Astrocyte of the spinal cord (primary cell): ENCODE data around the gene EPSTI1.
A peak's percentile ranks its signal among the peaks of the same experiment; 100 is the strongest.

Experiments used
- DNase-seq: peaks from one replicate; pipeline ENCODE4 v3.0.0; 2011; ENCODE audit warnings: low read depth, low spot score
- H3K4me3 ChIP-seq: 2 replicates; pipeline ENCODE4 v1.5.1; 2011; ENCODE audit warnings: low read depth, mild to moderate bottlenecking, low read length, moderate library complexity
- in situ Hi-C: cut with HindIII; loops from 2 replicates; pipeline ENCODE4 v1.10.0; 2017; ENCODE audit warnings: low sequenced_read_pairs
- TF ChIP-seq, protein P1 (sequence below): IDR thresholded peaks from 2 replicates; pipeline ENCODE4 v1.5.1; 2012; ENCODE audit warnings: low read depth, mild to moderate bottlenecking, low read length, inconsistent platforms

The EPSTI1 gene

DNA sequence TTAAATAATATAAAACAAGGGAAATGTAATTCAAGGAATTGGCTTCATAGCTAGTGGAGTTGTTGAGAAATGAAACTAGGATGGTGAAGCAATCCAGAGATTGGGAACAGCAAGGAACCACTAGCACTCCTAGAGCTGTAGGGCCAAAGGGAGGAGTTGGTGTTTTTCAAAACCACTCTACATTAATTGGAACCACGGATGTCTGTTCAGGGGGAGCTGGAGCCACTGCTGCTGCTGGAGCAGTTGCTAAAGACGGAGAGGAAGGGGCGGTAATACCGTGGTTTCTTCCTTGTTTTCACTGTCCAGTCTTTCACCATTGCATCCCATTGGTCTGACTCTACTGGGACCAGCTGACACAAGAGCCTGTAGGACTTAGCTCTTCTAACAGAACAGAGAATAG is 39.8 kb upstream of the EPSTI1 start:
- TF ChIP-seq, protein P1, sequence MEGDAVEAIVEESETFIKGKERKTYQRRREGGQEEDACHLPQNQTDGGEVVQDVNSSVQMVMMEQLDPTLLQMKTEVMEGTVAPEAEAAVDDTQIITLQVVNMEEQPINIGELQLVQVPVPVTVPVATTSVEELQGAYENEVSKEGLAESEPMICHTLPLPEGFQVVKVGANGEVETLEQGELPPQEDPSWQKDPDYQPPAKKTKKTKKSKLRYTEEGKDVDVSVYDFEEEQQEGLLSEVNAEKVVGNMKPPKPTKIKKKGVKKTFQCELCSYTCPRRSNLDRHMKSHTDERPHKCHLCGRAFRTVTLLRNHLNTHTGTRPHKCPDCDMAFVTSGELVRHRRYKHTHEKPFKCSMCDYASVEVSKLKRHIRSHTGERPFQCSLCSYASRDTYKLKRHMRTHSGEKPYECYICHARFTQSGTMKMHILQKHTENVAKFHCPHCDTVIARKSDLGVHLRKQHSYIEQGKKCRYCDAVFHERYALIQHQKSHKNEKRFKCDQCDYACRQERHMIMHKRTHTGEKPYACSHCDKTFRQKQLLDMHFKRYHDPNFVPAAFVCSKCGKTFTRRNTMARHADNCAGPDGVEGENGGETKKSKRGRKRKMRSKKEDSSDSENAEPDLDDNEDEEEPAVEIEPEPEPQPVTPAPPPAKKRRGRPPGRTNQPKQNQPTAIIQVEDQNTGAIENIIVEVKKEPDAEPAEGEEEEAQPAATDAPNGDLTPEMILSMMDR = no peak
- no peak for DNase-seq
- in situ Hi-C loops = no loop called here
- H3K4me3 ChIP-seq = no peak overlapping the region

DNA sequence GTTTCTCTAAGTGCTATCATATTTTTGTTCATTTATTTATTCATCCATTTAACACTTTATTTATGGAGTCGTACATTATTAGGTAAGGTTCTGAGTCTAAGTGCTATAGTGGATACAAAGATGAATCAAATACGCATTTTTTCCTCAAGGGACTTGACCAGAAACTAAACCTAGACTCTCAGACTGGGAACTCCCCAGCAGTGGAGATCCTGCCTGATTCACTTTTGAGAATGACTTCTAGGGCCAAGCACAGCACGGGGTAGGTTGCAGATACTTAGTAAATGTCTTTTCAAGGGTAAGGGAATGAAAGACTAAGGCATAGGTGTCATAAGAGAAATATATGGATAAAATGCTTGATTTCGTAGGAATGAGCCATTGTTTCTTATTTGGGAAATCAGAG is 38.5 kb upstream of the EPSTI1 start:
- H3K4me3 ChIP-seq = no peak overlapping the region
- DNase-seq = no peak
- in situ Hi-C loops = no loop called here
- TF ChIP-seq, protein P1 = no peak

DNA sequence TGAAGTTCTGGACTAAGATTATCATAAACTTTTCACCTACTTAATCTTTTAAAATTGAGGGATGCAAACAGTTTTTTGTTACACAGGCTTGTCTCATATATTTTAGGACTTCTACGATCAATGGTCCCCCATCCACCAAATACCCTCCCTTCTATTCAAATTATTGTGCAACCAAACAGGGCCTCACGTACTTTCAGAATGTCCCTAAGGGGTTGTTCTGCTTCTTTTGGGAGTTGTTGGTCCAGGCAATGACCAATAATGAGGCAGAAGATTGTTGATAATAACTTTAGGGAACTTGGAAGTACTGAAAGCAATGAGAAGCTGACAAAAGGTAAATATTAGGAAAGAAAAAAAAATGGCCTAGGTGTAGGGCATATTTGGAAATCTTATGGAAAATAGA is 34.2 kb upstream of the EPSTI1 start:
- no peak for DNase-seq
- TF ChIP-seq, protein P1 = no peak
- in situ Hi-C loops = no loop called here

DNA sequence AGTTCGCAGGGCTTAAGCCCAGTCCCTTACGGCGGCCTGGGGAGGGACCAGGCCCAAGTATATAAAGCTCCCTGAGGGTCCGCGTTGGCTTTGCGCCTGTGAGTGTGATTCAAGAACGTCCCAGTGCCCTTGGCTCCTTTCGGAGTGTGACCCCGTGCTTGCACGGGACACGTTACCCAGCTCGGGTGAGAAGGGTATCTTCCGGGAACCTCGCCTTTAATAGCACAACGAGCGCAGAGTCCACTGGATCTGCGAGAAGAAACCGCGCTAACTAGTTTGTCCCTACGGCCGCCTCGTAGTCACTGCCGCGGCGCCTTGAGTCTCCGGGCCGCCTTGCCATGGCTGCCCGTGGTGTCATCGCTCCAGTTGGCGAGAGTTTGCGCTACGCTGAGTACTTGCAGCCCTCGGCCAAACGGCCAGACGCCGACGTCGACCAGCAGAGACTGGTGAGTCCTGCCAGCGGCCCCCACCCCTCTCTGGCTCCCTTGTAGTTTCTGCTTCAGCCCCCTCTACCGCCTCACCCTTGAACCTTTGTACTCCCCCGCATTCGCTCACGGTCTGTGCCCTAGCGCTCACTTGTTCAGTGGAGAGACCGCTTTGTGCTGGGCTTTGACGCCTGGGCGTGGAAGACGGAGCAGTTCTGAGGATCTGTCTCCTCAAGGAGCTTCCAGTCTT is 31.4 kb upstream of the EPSTI1 start, which contains the start of gene DNAJC15:
Gene DNAJC15 (plus strand): TSS at position 298 of the 675 bp plus-strand sequence. CDS start 41 bp downstream, at position 339.
- peak within 1 kb of the TSS; percentile 64 for H3K4me3 ChIP-seq
- TF ChIP-seq, protein P1 = peak; percentile 13
- in situ Hi-C loops = no loop called here
- peak; percentile 89 for DNase-seq

More for the DNA sequence above, 34.2 kb upstream of the EPSTI1 start:
- no peak overlapping the region for H3K4me3 ChIP-seq

DNA sequence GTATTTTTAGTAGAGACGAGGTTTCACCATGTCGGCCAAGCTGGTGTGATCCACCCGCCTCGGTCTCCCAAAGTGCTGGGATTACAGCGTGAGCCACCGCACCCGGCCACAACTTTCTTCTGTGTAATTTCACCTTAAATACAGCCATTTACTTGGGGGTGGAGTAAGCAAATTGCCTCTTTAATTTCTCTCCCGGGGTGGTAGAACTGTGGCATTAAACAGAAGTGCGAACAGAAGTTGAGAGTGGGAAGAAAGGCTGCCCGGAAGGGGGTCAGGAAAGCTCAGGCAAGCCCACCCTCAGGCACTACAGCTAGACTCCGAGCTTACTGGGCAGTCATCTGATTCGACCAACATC is 30.9 kb upstream of the EPSTI1 start:
- peak overlapping the region; percentile 64 for H3K4me3 ChIP-seq
- DNase-seq = no peak
- TF ChIP-seq, protein P1 = no peak
- in situ Hi-C loops = no loop called here

DNA sequence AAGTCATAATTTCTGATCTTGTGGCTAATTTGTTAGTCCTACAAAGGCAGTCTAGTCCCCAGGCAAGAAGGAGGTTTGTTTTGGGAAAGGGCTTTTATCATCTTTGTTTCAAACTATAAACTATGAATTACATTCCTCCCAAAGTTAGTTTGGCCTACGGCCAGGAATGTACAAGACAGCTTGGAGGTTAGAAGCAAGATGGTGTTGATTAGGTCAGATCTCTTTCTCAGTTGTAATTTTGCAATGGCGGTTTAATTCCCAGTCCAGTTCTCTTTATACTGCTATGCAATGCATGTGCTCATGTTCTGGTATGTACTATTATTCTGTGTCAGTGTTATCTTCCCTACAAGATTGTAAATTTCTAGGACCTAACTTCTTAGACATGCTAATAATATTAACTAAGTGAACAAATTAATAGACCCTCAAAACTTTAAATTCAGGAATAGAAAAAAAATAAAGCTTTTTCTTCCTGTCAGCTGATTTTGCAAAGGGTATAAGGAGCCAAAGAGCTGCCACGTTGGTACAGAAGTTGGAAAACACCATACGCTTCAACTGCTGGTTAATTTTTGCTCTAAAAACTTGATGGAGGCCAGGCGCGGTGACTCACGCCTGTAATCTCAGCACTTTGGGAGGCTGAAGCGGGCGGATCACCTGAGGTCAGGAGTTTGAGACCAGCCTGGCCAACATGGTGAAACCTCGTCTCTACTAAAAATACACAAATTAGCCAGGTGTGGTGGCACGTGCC is 30.1 kb upstream of the EPSTI1 start:
- no peak overlapping the region for H3K4me3 ChIP-seq
- in situ Hi-C loops = no loop called here
- TF ChIP-seq, protein P1 = no peak

More for the DNA sequence above, 30.1 kb upstream of the EPSTI1 start:
- DNase-seq = no peak
